Endothelial cell of umbilical vein (primary cell): Measurements from ENCODE around the gene DAP. TPM values are rescaled to one million over a fixed set of nuclear protein-coding genes. Genes with fewer than 3 reads are reported as not detected.

Experiments used
- BruUV-seq: library from RNA; stranded (reverse); fragments of 400-500 nt; replicated peaks from 2 replicates; lab custom pipeline; 2021; lab: Mats Ljungman, UMichigan
- CTCF ChIA-PET: fragments of 300-600, 350-600 bp; sonication (Branson Sonifier 250); formaldehyde crosslinking; loops from one replicate; lab custom pipeline; 2021; ENCODE audit warnings: antibody characterized with exemption, inconsistent platforms; lab: Charles Lee
- POLR2A ChIA-PET: fragments of 300-600, 350-600 bp; sonication (Branson Sonifier 250); formaldehyde crosslinking; loops from one replicate; lab custom pipeline; 2021; ENCODE audit warnings: antibody characterized with exemption, inconsistent platforms; lab: Charles Lee
- DNase-seq: peaks from one replicate; pipeline ENCODE4 v3.0.0-alpha.2; 2011; ENCODE audit warnings: low read depth, low spot score
- FAIRE-seq: peaks from 2 replicates; lab custom pipeline; 2011; peaks lifted over from hg19 to GRCh38; lab: Jason Lieb, UNC
- H2AFZ ChIP-seq: 2 replicates; pipeline ENCODE4 v1.6.0; 2012; ENCODE audit warnings: low read depth, low read length, control low read depth, inconsistent platforms
- H3K27ac ChIP-seq: 2 replicates; pipeline ENCODE4 v1.5.1; 2011; ENCODE audit warnings: low read depth, mild to moderate bottlenecking, control low read depth, low read length, moderate library complexity; ENCODE audit not compliant: insufficient read depth
- H3K27me3 ChIP-seq, 2 experiments: 2 replicates each; pipeline versions ENCODE4 v1.6.0 to v1.6.1; 2011; ENCODE audit warnings: low read length in 2 of 2, mixed read lengths in 1 of 2; ENCODE audit not compliant: control insufficient read depth in 2 of 2, insufficient read depth in 2 of 2
- H3K36me3 ChIP-seq, 2 experiments: 2 replicates in 1 of 2; 3 replicates in 1 of 2; pipeline ENCODE4 v1.5.1; 2011; ENCODE audit warnings: low read length in 2 of 2, mild to moderate bottlenecking in 1 of 2, moderate library complexity in 1 of 2; ENCODE audit not compliant: control insufficient read depth in 2 of 2, insufficient read depth in 2 of 2; ENCODE audit errors: extremely low read depth in 1 of 2
- H3K4me1 ChIP-seq: 3 replicates; pipeline ENCODE4 v1.5.1; 2011; ENCODE audit warnings: mild to moderate bottlenecking, low read length; ENCODE audit not compliant: control insufficient read depth, insufficient read depth; ENCODE audit errors: extremely low read depth
- H3K4me2 ChIP-seq: 2 replicates; pipeline ENCODE4 v1.6.1; 2011; ENCODE audit warnings: low read length, control low read depth, mixed read lengths; ENCODE audit not compliant: insufficient read depth
- H3K4me3 ChIP-seq, 3 experiments: fragments of 200-600 bp in 1 of 3; sonication (generic), shearing (Covaris generic) in 1 of 3; replicated peaks in 1 of 3; 2 replicates each; pipeline ENCODE4 v1.5.1; 2011 to 2016; ENCODE audit warnings: control low read depth in 3 of 3, low read length in 3 of 3, mild to moderate bottlenecking in 2 of 3, inconsistent platforms in 1 of 3, low read depth in 1 of 3, moderate library complexity in 1 of 3; ENCODE audit not compliant: insufficient read depth in 1 of 3
- H3K79me2 ChIP-seq: 2 replicates; pipeline ENCODE4 v1.6.0; 2012; ENCODE audit warnings: low read length, inconsistent platforms; ENCODE audit not compliant: control insufficient read depth, insufficient read depth
- H3K9ac ChIP-seq: replicated peaks from 2 replicates; pipeline ENCODE3; 2011; ENCODE audit warnings: low read length, control low read depth; ENCODE audit not compliant: insufficient read depth; ENCODE audit errors: extremely low read depth
- H3K9me1 ChIP-seq: replicated peaks from 3 replicates; pipeline ENCODE4 v1.6.0; 2011; ENCODE audit warnings: mild to moderate bottlenecking, low read length; ENCODE audit not compliant: control insufficient read depth, insufficient read depth; ENCODE audit errors: extremely low read depth
- H3K9me3 ChIP-seq: replicated peaks from 2 replicates; pipeline ENCODE4 v1.5.1; 2012; ENCODE audit warnings: low read length, inconsistent platforms; ENCODE audit not compliant: control insufficient read depth, insufficient read depth
- H4K20me1 ChIP-seq: replicated peaks from 2 replicates; pipeline ENCODE3; 2011; ENCODE audit warnings: mild to moderate bottlenecking, low read length; ENCODE audit not compliant: control insufficient read depth, insufficient read depth; ENCODE audit errors: extremely low read depth
- EZH2 ChIP-seq: IDR thresholded peaks from 2 replicates; pipeline ENCODE4 v1.6.1; 2012; ENCODE audit warnings: borderline replicate concordance, low read depth, mild to moderate bottlenecking, moderate library complexity, low read length, inconsistent platforms; ENCODE audit not compliant: severe bottlenecking
- FOS ChIP-seq: IDR thresholded peaks from 2 replicates; pipeline ENCODE4 v1.6.1; 2011; ENCODE audit warnings: mild to moderate bottlenecking, low read length, moderate library complexity, borderline replicate concordance; ENCODE audit not compliant: insufficient read depth
- GATA2 ChIP-seq: IDR thresholded peaks from 2 replicates; pipeline ENCODE4 v1.7.0; 2011; ENCODE audit warnings: low read depth, mild to moderate bottlenecking, moderate library complexity, mixed read lengths, low read length; ENCODE audit not compliant: insufficient read length, insufficient read depth
- MYC ChIP-seq: IDR thresholded peaks from one replicate; pipeline ENCODE4 v1.6.1; 2011; ENCODE audit warnings: mild to moderate bottlenecking, low read depth, low read length
- POLR2A ChIP-seq: IDR thresholded peaks from 2 replicates; pipeline ENCODE4 v1.6.1; 2012; ENCODE audit warnings: low read depth, mild to moderate bottlenecking, control low read depth, low read length
- POLR2AphosphoS5 ChIP-seq: IDR thresholded peaks from 2 replicates; pipeline ENCODE4 v1.6.1; 2012; ENCODE audit warnings: low read depth, mild to moderate bottlenecking, control low read depth, low read length, moderate library complexity; ENCODE audit not compliant: insufficient read depth
- dilution Hi-C: fragments of 300-500 bp; cut with MboI; formaldehyde crosslinking; loops from one replicate; pipeline ENCODE4 v1.15.0; 2019; ENCODE audit warnings: low sequenced_read_pairs; ENCODE audit not compliant: extremely low pct_ligation_motif_present
- intact Hi-C: fragments of 100-400 bp; cut with micrococcal nuclease; formaldehyde crosslinking; loops from one replicate; pipeline ENCODE4 v1.10.0; 2022
- polyA plus RNA-seq, 4 experiments: library from polyadenylated mRNA; depleted of rRNA in 3 of 4; stranded (reverse) in 3 of 4; unstranded in 1 of 4; fragments of >200 nt; gene quantifications; 2 replicates each; pipeline versions ENCODE4 v1.2.1 to v1.2.3, GENCODE V29; 2011 to 2012; ENCODE audit warnings: missing spikeins in 1 of 4
- total RNA-seq: library from RNA; stranded (reverse); gene quantifications from 2 replicates; pipeline ENCODE4 v1.2.3, GENCODE V29; 2021
- TF ChIP-seq, protein P1 (sequence below): IDR thresholded peaks from 2 replicates; pipeline ENCODE4 v1.6.1; 2011; ENCODE audit not compliant: insufficient read depth, insufficient read length

Gene DAP
- total and polyA plus RNA-seq, 2 donors (not counting 3 experiments of a cell fraction or from before 2014, with no cell fraction given), result 79.8 to 188 TPM

DNA sequence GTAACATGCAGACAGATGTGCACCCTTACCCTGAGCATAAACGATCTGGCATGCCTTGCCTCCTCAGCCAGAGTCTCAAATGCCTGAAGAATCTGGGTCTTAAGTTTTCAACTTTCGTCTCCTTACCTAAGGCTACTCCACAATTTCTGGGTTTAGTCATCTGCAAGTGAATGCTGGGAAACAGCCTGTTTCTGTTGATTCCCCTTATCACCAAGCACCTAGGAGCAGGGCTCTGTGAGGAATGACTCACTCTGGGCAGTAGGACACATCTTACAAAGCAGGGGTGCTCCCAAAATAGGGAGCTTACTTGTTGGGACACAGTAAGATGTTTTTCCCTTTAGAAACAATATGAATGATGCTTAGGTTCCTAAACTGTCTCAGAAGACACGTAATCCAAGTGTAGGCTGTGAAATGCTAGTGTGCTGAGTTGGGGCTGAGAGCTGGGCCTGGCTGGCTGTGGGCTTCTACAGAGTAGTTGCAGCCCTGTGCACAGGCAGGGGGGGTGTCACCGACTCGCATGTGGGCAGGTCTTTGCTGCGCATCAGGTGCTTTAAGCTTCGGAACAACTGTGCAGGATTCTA, 58.0 kb downstream of the DAP start:
- no peak overlapping the region for H3K4me2 ChIP-seq
- no peaks in the 10 kb centered on the region for H4K20me1 ChIP-seq
- no peaks in the 10 kb centered on the region for H3K36me3 ChIP-seq
- POLR2A ChIA-PET, result no interaction called here
- H3K4me3 ChIP-seq, result no peak overlapping the region
- peak overlapping the region; percentile 75 for H3K27ac ChIP-seq
- H3K9ac ChIP-seq, result peak overlapping the region; percentile 29
- intact Hi-C loops (loop anchor here (1.0 to 5.0 kb wide), 2 partner anchors 74 to 154 kb away; no protein-coding TSS in a partner anchor), dilution Hi-C loops (no loop called here)
- DNase-seq (peak; percentile 44), FAIRE-seq (peak; percentile 46)
- CTCF ChIA-PET, result interaction anchor here (0.6 to 5.4 kb wide), 20 partner anchors 13 to 419 kb away, joined by 3 to 64 read pairs (median 5); partner anchors contain the start of genes DAP and ROPN1L
- no peaks in the 10 kb centered on the region for H3K27me3 ChIP-seq
- TF ChIP-seq POLR2A (no peak), FOS (peak; percentile 34), GATA2 (peak; percentile 25), POLR2AphosphoS5 (no peak)
- peaks cover 39% of the 10 kb centered on the region for H3K79me2 ChIP-seq
- H2AFZ ChIP-seq, result no peak overlapping the region
- H3K9me1 ChIP-seq, result no peaks in the 10 kb centered on the region
- BruUV-seq, result no TSS peak
- H3K4me1 ChIP-seq, result peaks cover 49% of the 10 kb centered on the region
- H3K9me3 ChIP-seq, result no peaks in the 10 kb centered on the region

- CTCF ChIA-PET, result interaction anchor here (0.8 to 5.4 kb wide), 21 partner anchors 13 to 418 kb away, joined by 3 to 64 read pairs (median 5); partner anchors contain the start of genes DAP and ROPN1L
- peak; percentile 80 for FAIRE-seq
- H3K27me3 ChIP-seq, result no peaks in the 10 kb centered on the region
- H3K9ac ChIP-seq, result peak overlapping the region; percentile 29
- no peak overlapping the region for H3K4me3 ChIP-seq
- peak overlapping the region; percentile 75 for H3K27ac ChIP-seq
- POLR2A ChIA-PET, result no interaction called here
- dilution Hi-C loops, result no loop called here
- peaks cover 39% of the 10 kb centered on the region for H3K79me2 ChIP-seq
- no peaks in the 10 kb centered on the region for H3K36me3 ChIP-seq
- intact Hi-C loops, result loop anchor here (1.0 to 5.0 kb wide), 2 partner anchors 75 to 155 kb away; no protein-coding TSS in a partner anchor
- no TSS peak for BruUV-seq
- H3K4me1 ChIP-seq, result peaks cover 49% of the 10 kb centered on the region
- H4K20me1 ChIP-seq, result no peaks in the 10 kb centered on the region
- no peaks in the 10 kb centered on the region for H3K9me3 ChIP-seq
- H3K4me2 ChIP-seq, result peak overlapping the region; percentile 12
- peak; percentile 56 for TF ChIP-seq MYC
- peak; percentile 61 for TF ChIP-seq FOS
- TF ChIP-seq POLR2A, result no peak
- peak; percentile 76 for TF ChIP-seq GATA2
- TF ChIP-seq EZH2, result no peak
- TF ChIP-seq, protein P1, sequence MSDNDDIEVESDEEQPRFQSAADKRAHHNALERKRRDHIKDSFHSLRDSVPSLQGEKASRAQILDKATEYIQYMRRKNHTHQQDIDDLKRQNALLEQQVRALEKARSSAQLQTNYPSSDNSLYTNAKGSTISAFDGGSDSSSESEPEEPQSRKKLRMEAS, result peak; percentile 18
- DNase-seq, result peak; percentile 74
- no peaks in the 10 kb centered on the region for H3K9me1 ChIP-seq
- no peak overlapping the region for H2AFZ ChIP-seq
Observed at GRCh38 chr5:10702040-10702629, 58.9 kb downstream of the DAP start.
